Naive B cell (primary cell): ENCODE measurements around the gene C15orf40. TPM values are rescaled to one million over a fixed set of nuclear protein-coding genes. Genes with fewer than 3 reads are reported as not detected.
"Not testable (repeated sequence)": the region's sequence is repeated elsewhere in the genome, so short reads cannot be mapped to it uniquely, and the experiment has no call there.

Experiments used
- ATAC-seq, 2 donors: fragments of 150-1000 bp; cut with Tn5 transposase; 2 replicates each; pipeline ENCODE4 v1.10.0; 2021; ENCODE audit warnings: low read depth in 2 of 2, mild to moderate bottlenecking in 2 of 2, moderate library complexity in 2 of 2
- DNase-seq: peaks from one replicate; pipeline ENCODE4 v3.0.0; 2022
- H3K27ac Mint-ChIP-seq, 6 donors: one replicate each; pipeline ENCODE4 v1.8.0; 2020 to 2022; ENCODE audit warnings: mild to moderate bottlenecking in 6 of 6, mixed read lengths in 6 of 6, moderate library complexity in 5 of 6, inconsistent platforms in 2 of 6
- H3K27me3 Mint-ChIP-seq, 3 donors: one replicate each; pipeline ENCODE4 v1.8.0; 2021 to 2022; ENCODE audit warnings: mixed read lengths in 3 of 3, mild to moderate bottlenecking in 1 of 3
- H3K36me3 Mint-ChIP-seq, 2 donors: one replicate each; pipeline ENCODE4 v1.8.0; 2020 to 2022; ENCODE audit warnings: mixed read lengths in 2 of 2, inconsistent platforms in 1 of 2, mild to moderate bottlenecking in 1 of 2
- H3K4me1 Mint-ChIP-seq, 3 donors: one replicate each; pipeline ENCODE4 v1.8.0; 2020 to 2022; ENCODE audit warnings: mixed read lengths in 3 of 3, inconsistent platforms in 1 of 3, mild to moderate bottlenecking in 1 of 3, moderate library complexity in 1 of 3
- H3K4me3 Mint-ChIP-seq, 8 donors: one replicate each; pipeline ENCODE4 v1.8.0; 2020 to 2022; ENCODE audit warnings: mild to moderate bottlenecking in 8 of 8, mixed read lengths in 8 of 8, moderate library complexity in 8 of 8, inconsistent platforms in 2 of 8
- H3K9me3 Mint-ChIP-seq, 7 donors: one replicate each; pipeline ENCODE4 v1.8.0; 2020 to 2022; ENCODE audit warnings: mixed read lengths in 7 of 7, mild to moderate bottlenecking in 5 of 7, inconsistent platforms in 2 of 7, moderate library complexity in 1 of 7
- polyA plus RNA-seq, 6 donors: library from polyadenylated mRNA; unstranded; fragments of 300-500 nt; fragmentation: Illumina TruSeq; gene quantifications; one replicate each; pipeline ENCODE4 v1.2.3, GENCODE V29; 2021; ENCODE audit warnings: low read depth in 6 of 6

Gene C15orf40
- polyA plus RNA-seq, 6 donors from 2014 or later = 49.6 to 82.3 (median 56.5) TPM

GRCh38 chr15:83014205-83014653 is 2.8 kb upstream of the C15orf40 start:
- peaks cover 40 to 48% (median 46%) of the 10 kb centered on the region in 3 donors for H3K4me1 Mint-ChIP-seq
- peaks cover 0 to 9% (median 0%) of the 10 kb centered on the region in 7 donors for H3K9me3 Mint-ChIP-seq
- ATAC-seq (no peak), DNase-seq (no peak)
- peaks cover 0 to 7% of the 10 kb centered on the region in 2 donors for H3K36me3 Mint-ChIP-seq
- no peaks in the 10 kb centered on the region for H3K27me3 Mint-ChIP-seq
- peak overlapping the region in 1 of 6 donors; percentile 61 for H3K27ac Mint-ChIP-seq
- peak overlapping the region in 1 of 8 donors; percentile 34 for H3K4me3 Mint-ChIP-seq

GRCh38 chr15:83012636-83013035 is 1.2 kb upstream of the C15orf40 start:
- Mint-ChIP-seq H3K27ac (peak overlapping the region in 4 of 6 donors; percentile 86 to 97 (median 94)), H3K4me3 (peak overlapping the region; percentile 92 to 100 (median 98)), H3K9me3 (peaks cover 0 to 9% (median 0%) of the 10 kb centered on the region in 7 donors), H3K27me3 (no peaks in the 10 kb centered on the region), H3K36me3 (peaks cover 0 to 7% of the 10 kb centered on the region in 2 donors), H3K4me1 (peaks cover 40 to 48% (median 46%) of the 10 kb centered on the region in 3 donors)
- DNase-seq = no peak
- no peak for ATAC-seq

- Mint-ChIP-seq H3K27me3 (no peaks in the 10 kb centered on the region), H3K36me3 (peaks cover 2 to 12% of the 10 kb centered on the region in 2 donors), H3K4me1 (peaks cover 44 to 48% (median 46%) of the 10 kb centered on the region in 3 donors), H3K4me3 (peak overlapping the region; percentile 92 to 100 (median 98)), H3K27ac (peak overlapping the region in 5 of 6 donors; percentile 81 to 100 (median 97)), H3K9me3 (peaks cover 0 to 9% (median 0%) of the 10 kb centered on the region in 7 donors)
- DNase-seq (no peak), ATAC-seq (no peak)
Measured at GRCh38 chr15:83012076-83012426, 612 bp upstream of the C15orf40 start.

GRCh38 chr15:83010709-83011270 is 649 bp downstream of the C15orf40 start:
- DNase-seq (peak; percentile 48), ATAC-seq (peak; percentile 59 to 63)
- peaks cover 0 to 9% (median 0%) of the 10 kb centered on the region in 7 donors for H3K9me3 Mint-ChIP-seq
- H3K27ac Mint-ChIP-seq = peak overlapping the region; percentile 16 to 100 (median 96)
- peak overlapping the region; percentile 92 to 100 (median 98) for H3K4me3 Mint-ChIP-seq
- peaks cover 45 to 48% (median 46%) of the 10 kb centered on the region in 3 donors for H3K4me1 Mint-ChIP-seq
- peaks cover 4 to 16% of the 10 kb centered on the region in 2 donors for H3K36me3 Mint-ChIP-seq
- no peaks in the 10 kb centered on the region for H3K27me3 Mint-ChIP-seq

- H3K36me3 Mint-ChIP-seq, H3K27me3 Mint-ChIP-seq, DNase-seq, ATAC-seq, H3K9me3 Mint-ChIP-seq: not testable (repeated sequence)
- Mint-ChIP-seq H3K4me1 (peaks cover 6 to 13% (median 7%) of the 10 kb centered on the region in 3 donors), H3K27ac (peak overlapping the region in 1 of 6 donors; percentile 60), H3K4me3 (peak overlapping the region in 3 of 8 donors; percentile 54 to 70 (median 63))
Measured at GRCh38 chr15:83000672-83001031, 10.8 kb downstream of the C15orf40 start.

- Mint-ChIP-seq H3K27me3 (no peaks in the 10 kb centered on the region), H3K4me1 (peaks cover 6 to 13% (median 7%) of the 10 kb centered on the region in 3 donors), H3K27ac (peak overlapping the region; percentile 12 to 87 (median 58)), H3K36me3 (no peaks in the 10 kb centered on the region), H3K4me3 (peak overlapping the region; percentile 51 to 86 (median 67)), H3K9me3 (no peaks in the 10 kb centered on the region)
- DNase-seq (peak; percentile 46), ATAC-seq (peak; percentile 79 to 83)
Measured at GRCh38 chr15:82999905-83000671, 11.4 kb downstream of the C15orf40 start.

- ATAC-seq (no peak), DNase-seq (no peak)
- no peak overlapping the region for H3K4me3 Mint-ChIP-seq
- peaks cover 6 to 13% (median 7%) of the 10 kb centered on the region in 3 donors for H3K4me1 Mint-ChIP-seq
- H3K9me3 Mint-ChIP-seq = no peaks in the 10 kb centered on the region
- H3K36me3 Mint-ChIP-seq = no peaks in the 10 kb centered on the region
- H3K27ac Mint-ChIP-seq = peak overlapping the region in 2 of 6 donors; percentile 60 to 88
- H3K27me3 Mint-ChIP-seq = no peaks in the 10 kb centered on the region
Measured at GRCh38 chr15:82999426-82999825, 12.0 kb downstream of the C15orf40 start.

- Mint-ChIP-seq H3K27ac (peak overlapping the region in 1 of 6 donors; percentile 10), H3K4me1 (peaks cover 7 to 13% (median 10%) of the 10 kb centered on the region in 3 donors), H3K9me3 (no peaks in the 10 kb centered on the region), H3K36me3 (peaks cover 4 to 8% of the 10 kb centered on the region in 2 donors), H3K4me3 (no peak overlapping the region), H3K27me3 (no peaks in the 10 kb centered on the region)
- DNase-seq = no peak
- ATAC-seq = no peak
Measured at GRCh38 chr15:82995938-82996337, 15.5 kb downstream of the C15orf40 start.

GRCh38 chr15:82995076-82995475 is 16.4 kb downstream of the C15orf40 start:
- H3K27ac Mint-ChIP-seq = peak overlapping the region in 1 of 6 donors; percentile 57
- no peak for DNase-seq

GRCh38 chr15:82993144-82993543 is 18.3 kb downstream of the C15orf40 start:
- Mint-ChIP-seq H3K27me3 (no peaks in the 10 kb centered on the region), H3K4me1 (peaks cover 0 to 4% (median 0%) of the 10 kb centered on the region in 3 donors), H3K9me3 (no peaks in the 10 kb centered on the region), H3K4me3 (no peak overlapping the region), H3K27ac (no peak overlapping the region), H3K36me3 (peaks cover 8 to 17% of the 10 kb centered on the region in 2 donors)
- ATAC-seq (no peak), DNase-seq (no peak)

More at GRCh38 chr15:82995076-82995475, 16.4 kb downstream of the C15orf40 start:
- Mint-ChIP-seq H3K27me3 (no peaks in the 10 kb centered on the region), H3K36me3 (peaks cover 8% of the 10 kb centered on the region in 2 donors), H3K4me1 (peaks cover 3 to 7% (median 7%) of the 10 kb centered on the region in 3 donors), H3K4me3 (no peak overlapping the region), H3K9me3 (no peaks in the 10 kb centered on the region)
- no peak for ATAC-seq

GRCh38 chr15:82992436-82992998 is 18.9 kb downstream of the C15orf40 start:
- Mint-ChIP-seq H3K4me3 (no peak overlapping the region), H3K27ac (no peak overlapping the region), H3K9me3 (no peaks in the 10 kb centered on the region), H3K36me3 (peaks cover 8 to 17% of the 10 kb centered on the region in 2 donors), H3K27me3 (no peaks in the 10 kb centered on the region), H3K4me1 (peaks cover 0 to 4% (median under 1%) of the 10 kb centered on the region in 3 donors)
- no peak for ATAC-seq
- no peak for DNase-seq

- peak overlapping the region in 4 of 6 donors; percentile 94 to 96 (median 95) for H3K27ac Mint-ChIP-seq
- H3K4me3 Mint-ChIP-seq = peak overlapping the region; percentile 94 to 100 (median 98)
- DNase-seq (no peak), ATAC-seq (peak; percentile 22 to 34)
- H3K36me3 Mint-ChIP-seq = peaks cover 3 to 14% of the 10 kb centered on the region in 2 donors
- H3K27me3 Mint-ChIP-seq = no peaks in the 10 kb centered on the region
- no peaks in the 10 kb centered on the region for H3K9me3 Mint-ChIP-seq
- peaks cover 13 to 27% (median 19%) of the 10 kb centered on the region in 3 donors for H3K4me1 Mint-ChIP-seq
Measured at GRCh38 chr15:82986442-82986780, 25.0 kb downstream of the C15orf40 start.

GRCh38 chr15:82985688-82986441 is 25.6 kb downstream of the C15orf40 start, which contains the start of gene RAMAC:
RAMAC (plus strand) TSS chr15:82986210; CDS start chr15:82989019, 2,809 bp downstream.
- Mint-ChIP-seq H3K4me3 (peak within 1 kb of the TSS; percentile 94 to 100 (median 98)), H3K4me1 (peaks cover 13 to 27% (median 18%) of the 10 kb centered on the region in 3 donors), H3K9me3 (no peaks in the 10 kb centered on the region), H3K27ac (peak within 1 kb of the TSS; percentile 93 to 96 (median 94)), H3K27me3 (no peaks in the 10 kb centered on the region), H3K36me3 (peaks cover 0 to 13% of the 10 kb centered on the region in 2 donors)
- peak; percentile 93 for DNase-seq
- peak; percentile 96 to 97 for ATAC-seq
